NB4 (cell line): Measurements from ENCODE around the gene DCLK3.

Experiments used
- DNase-seq: peaks from one replicate; pipeline ENCODE4 v3.0.0; 2010; ENCODE audit warnings: low read depth
- H3K4me3 ChIP-seq: one replicate; pipeline ENCODE4 v1.5.1; 2011; ENCODE audit warnings: mild to moderate bottlenecking, low read depth, low read length, moderate library complexity
- MYC ChIP-seq: IDR thresholded peaks from 2 replicates; pipeline ENCODE4 v1.6.1; 2011; ENCODE audit warnings: low read depth, low read length
- POLR2A ChIP-seq: IDR thresholded peaks from 2 replicates; pipeline ENCODE4 v1.6.1; 2011; ENCODE audit warnings: mild to moderate bottlenecking; ENCODE audit not compliant: insufficient read length; ENCODE audit errors: extremely low read depth
- TF ChIP-seq, protein P1 (sequence below): IDR thresholded peaks from one replicate; pipeline ENCODE4 v1.5.1; 2012; ENCODE audit warnings: low read depth, low read length
- TF ChIP-seq, protein P2 (sequence below): IDR thresholded peaks from 2 replicates; pipeline ENCODE4 v1.6.1; 2011; ENCODE audit warnings: low read depth, low read length

DCLK3 gene

DNA sequence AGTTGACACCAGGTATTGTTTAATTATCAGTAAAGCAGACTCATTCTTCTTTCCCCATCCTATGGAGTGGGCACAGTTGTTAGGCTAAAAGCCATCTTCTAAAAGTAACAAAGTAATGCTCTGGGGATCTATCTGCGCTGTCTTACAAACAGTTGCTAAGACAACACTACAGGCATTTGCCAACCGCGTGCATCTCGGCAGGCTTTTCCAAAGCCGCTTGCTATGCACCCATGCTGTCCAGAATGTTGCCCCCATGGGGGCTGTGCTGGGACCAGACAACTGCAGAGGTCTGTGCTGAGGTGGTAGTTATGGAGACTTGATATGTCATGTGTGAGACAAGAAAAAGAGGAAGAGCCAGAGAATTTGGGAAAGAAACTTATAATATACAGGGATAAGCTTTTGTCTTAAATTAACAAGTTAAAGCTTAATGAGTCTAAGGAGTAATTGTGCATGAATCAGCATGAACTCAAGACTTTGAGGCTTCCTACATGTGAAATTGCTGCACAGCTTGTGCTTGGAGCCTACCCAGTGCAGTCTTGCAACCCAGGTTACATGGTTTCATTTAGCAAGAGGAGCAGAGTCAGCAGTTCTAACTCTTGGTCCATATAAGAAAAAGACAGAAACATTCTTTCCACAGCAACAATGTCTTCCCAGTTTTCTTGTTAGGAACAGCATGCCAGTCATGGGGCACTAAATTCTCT is 38.9 kb upstream of the DCLK3 start:
- TF ChIP-seq POLR2A = no peak
- TF ChIP-seq, protein P1, sequence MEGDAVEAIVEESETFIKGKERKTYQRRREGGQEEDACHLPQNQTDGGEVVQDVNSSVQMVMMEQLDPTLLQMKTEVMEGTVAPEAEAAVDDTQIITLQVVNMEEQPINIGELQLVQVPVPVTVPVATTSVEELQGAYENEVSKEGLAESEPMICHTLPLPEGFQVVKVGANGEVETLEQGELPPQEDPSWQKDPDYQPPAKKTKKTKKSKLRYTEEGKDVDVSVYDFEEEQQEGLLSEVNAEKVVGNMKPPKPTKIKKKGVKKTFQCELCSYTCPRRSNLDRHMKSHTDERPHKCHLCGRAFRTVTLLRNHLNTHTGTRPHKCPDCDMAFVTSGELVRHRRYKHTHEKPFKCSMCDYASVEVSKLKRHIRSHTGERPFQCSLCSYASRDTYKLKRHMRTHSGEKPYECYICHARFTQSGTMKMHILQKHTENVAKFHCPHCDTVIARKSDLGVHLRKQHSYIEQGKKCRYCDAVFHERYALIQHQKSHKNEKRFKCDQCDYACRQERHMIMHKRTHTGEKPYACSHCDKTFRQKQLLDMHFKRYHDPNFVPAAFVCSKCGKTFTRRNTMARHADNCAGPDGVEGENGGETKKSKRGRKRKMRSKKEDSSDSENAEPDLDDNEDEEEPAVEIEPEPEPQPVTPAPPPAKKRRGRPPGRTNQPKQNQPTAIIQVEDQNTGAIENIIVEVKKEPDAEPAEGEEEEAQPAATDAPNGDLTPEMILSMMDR = no peak
- TF ChIP-seq, protein P2, sequence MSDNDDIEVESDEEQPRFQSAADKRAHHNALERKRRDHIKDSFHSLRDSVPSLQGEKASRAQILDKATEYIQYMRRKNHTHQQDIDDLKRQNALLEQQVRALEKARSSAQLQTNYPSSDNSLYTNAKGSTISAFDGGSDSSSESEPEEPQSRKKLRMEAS = no peak
- TF ChIP-seq MYC = no peak
- no peak overlapping the region for H3K4me3 ChIP-seq
- DNase-seq = no peak

DNA sequence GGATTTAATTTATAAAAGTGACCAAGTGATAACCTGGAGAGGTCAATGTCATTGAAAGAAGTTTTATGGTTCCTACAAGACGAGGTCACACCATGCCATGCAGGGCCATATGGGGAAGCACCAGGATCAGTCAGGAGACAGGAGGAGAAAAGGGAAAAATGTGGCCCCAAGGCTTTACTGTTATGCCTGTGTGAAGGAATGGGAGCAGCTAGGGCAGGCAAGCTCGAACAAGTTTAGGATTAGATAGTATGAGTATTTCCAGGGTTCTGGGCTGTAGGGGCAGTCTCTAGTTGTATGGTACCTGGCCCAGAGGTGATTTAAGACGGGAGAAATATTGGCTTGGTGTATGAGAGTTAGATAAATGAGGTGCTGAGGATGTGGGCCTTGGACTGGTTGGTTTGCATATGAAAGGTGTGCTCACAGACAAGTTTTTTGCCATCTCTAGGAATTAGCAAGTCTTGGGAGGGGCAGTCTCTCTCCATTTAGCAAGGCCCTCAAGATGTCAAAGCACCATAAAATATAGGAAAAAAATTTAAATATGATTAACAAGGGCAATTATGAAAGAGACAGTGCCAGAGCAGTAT is 36.3 kb upstream of the DCLK3 start:
- TF ChIP-seq POLR2A = no peak
- TF ChIP-seq, protein P1 = no peak
- no peak for TF ChIP-seq MYC
- TF ChIP-seq, protein P2 = no peak
- DNase-seq = no peak
- no peak overlapping the region for H3K4me3 ChIP-seq

DNA sequence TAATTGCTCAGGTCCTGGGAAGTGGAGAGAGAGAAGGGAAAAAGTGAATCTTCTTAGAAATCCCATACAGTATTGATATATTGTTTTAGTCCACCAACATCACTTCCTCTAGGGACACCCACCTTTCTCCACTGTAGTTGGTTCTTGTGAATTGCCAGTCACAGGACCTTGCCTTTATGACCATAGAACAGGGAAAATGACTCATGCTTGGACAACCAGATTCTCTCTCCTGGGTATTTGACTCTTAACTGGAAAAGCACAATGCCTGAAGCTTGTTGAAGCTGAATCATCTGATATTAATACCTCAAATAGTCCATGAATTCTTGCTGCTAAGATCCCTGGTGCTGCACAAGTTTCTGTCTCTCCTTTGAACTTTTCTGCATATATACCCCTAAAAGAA is 32.5 kb upstream of the DCLK3 start:
- H3K4me3 ChIP-seq = no peak overlapping the region
- DNase-seq = no peak
- TF ChIP-seq MYC (no peak), POLR2A (no peak)
- TF ChIP-seq, protein P1 = no peak
- TF ChIP-seq, protein P2 = no peak

DNA sequence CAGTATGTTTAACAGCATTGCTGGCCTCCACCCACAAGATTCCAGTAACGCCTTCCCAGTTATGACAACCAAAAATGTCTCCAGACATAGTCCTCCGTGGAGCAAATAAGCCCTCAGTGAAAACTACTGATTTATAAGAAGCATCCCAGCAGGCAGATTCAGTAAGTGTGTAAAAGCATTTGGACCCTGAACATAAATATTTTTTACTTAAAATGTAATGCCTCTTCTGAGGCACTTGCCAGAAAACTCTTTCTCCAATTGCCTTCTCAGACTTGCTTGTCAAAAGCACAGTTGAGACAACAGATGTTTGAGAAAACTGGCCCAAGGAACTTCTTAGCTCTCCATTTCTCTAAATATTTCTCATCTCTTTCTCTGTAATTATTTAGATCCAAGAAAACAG is 31.8 kb upstream of the DCLK3 start:
- no peak for DNase-seq
- H3K4me3 ChIP-seq = no peak overlapping the region
- TF ChIP-seq, protein P2 = no peak
- TF ChIP-seq MYC (no peak), POLR2A (no peak)
- TF ChIP-seq, protein P1 = no peak

DNA sequence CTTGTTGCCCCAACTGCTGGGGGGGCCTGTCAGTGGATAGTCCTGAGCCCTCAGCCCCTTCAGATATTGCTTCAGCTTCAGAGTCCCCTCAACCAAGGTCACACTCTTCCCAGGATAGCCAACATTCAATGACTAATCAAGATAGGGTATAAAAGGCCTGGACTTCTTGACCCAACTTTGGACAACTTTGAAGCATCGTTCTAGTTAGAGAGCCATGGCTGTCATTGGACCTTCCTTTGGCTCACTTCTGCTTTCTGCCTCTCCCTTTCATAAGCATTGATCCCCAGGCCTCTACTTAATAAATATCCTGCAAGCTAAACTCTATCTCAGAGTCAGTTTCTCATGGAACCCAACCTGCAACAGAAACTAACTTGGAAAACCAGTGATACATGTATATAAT is 31.3 kb upstream of the DCLK3 start:
- DNase-seq = no peak
- H3K4me3 ChIP-seq = no peak overlapping the region
- TF ChIP-seq POLR2A = no peak
- TF ChIP-seq, protein P1 = no peak
- TF ChIP-seq, protein P2 = no peak
- TF ChIP-seq MYC = no peak
